Bronchial epithelial cell (primary cell): ENCODE measurements around the gene OR8D2. TPM values are rescaled to one million over a fixed set of nuclear protein-coding genes. Genes with fewer than 3 reads are reported as not detected.

Experiments
- DNase-seq: peaks from one replicate; pipeline ENCODE4 v3.0.0-alpha.2; 2010; ENCODE audit warnings: low read depth
- FAIRE-seq: peaks from 2 replicates; lab custom pipeline; 2011; peaks lifted over from hg19 to GRCh38; lab: Jason Lieb, UNC
- H3K27me3 ChIP-seq: 2 replicates; pipeline ENCODE4 v1.5.1; 2011; ENCODE audit warnings: low read length; ENCODE audit not compliant: control insufficient read depth, insufficient read depth
- H3K36me3 ChIP-seq: 2 replicates; pipeline ENCODE4 v1.5.1; 2011; ENCODE audit warnings: low read length; ENCODE audit not compliant: control insufficient read depth, insufficient read depth
- H3K4me3 ChIP-seq: 2 replicates; pipeline ENCODE4 v1.5.1; 2011; ENCODE audit warnings: mild to moderate bottlenecking, low read depth, low read length, control low read depth
- CTCF ChIP-seq: IDR thresholded peaks from 2 replicates; pipeline ENCODE4 v1.5.1; 2011; ENCODE audit warnings: mild to moderate bottlenecking, moderate library complexity, low read length, control low read depth, inconsistent platforms; ENCODE audit not compliant: insufficient read depth, severe bottlenecking
- total RNA-seq: library from RNA; depleted of rRNA; stranded (reverse); fragments of >200 nt; gene quantifications from 2 replicates; pipeline ENCODE4 v1.2.1, GENCODE V29; 2014

The OR8D2 gene
- total RNA-seq, 1 donor from 2014 or later: not detected

- FAIRE-seq (no peak), DNase-seq (no peak)
- Histone ChIP-seq H3K27me3 (no peaks in the 10 kb centered on the region), H3K36me3 (no peaks in the 10 kb centered on the region), H3K4me3 (no peak overlapping the region)
- no peak for TF ChIP-seq CTCF
These were observed 19.6 kb upstream of the OR8D2 start for GRCh38 chr11:124339396-124340141.

GRCh38 chr11:124331873-124332272 lies 11.9 kb upstream of the OR8D2 start:
- Histone ChIP-seq H3K36me3 (no peaks in the 10 kb centered on the region), H3K4me3 (no peak overlapping the region), H3K27me3 (no peaks in the 10 kb centered on the region)
- FAIRE-seq (no peak), DNase-seq (no peak)
- TF ChIP-seq CTCF: no peak

GRCh38 chr11:124329787-124330478 lies 9.9 kb upstream of the OR8D2 start:
- H3K36me3 ChIP-seq: no peaks in the 10 kb centered on the region
- TF ChIP-seq CTCF: no peak
- DNase-seq: no peak
- H3K4me3 ChIP-seq: no peak overlapping the region
- no peaks in the 10 kb centered on the region for H3K27me3 ChIP-seq
- FAIRE-seq: no peak

GRCh38 chr11:124327775-124328174 lies 7.8 kb upstream of the OR8D2 start:
- no peak overlapping the region for H3K4me3 ChIP-seq
- no peak for TF ChIP-seq CTCF
- FAIRE-seq: peak; percentile 90
- no peak for DNase-seq
- H3K36me3 ChIP-seq: no peaks in the 10 kb centered on the region
- H3K27me3 ChIP-seq: no peaks in the 10 kb centered on the region

- FAIRE-seq: no peak
- DNase-seq: no peak
These were observed 2.4 kb upstream of the OR8D2 start for GRCh38 chr11:124322356-124322755.

More at GRCh38 chr11:124322356-124322755, 2.4 kb upstream of the OR8D2 start:
- no peak overlapping the region for H3K4me3 ChIP-seq
- H3K36me3 ChIP-seq: no peaks in the 10 kb centered on the region
- no peaks in the 10 kb centered on the region for H3K27me3 ChIP-seq
- no peak for TF ChIP-seq CTCF
